Mesothelial cell of epicardium (in vitro differentiated cells): ENCODE measurements around the gene RNH1. TPM values are rescaled to one million over a fixed set of nuclear protein-coding genes. Genes with fewer than 3 reads are reported as not detected.
A peak's percentile ranks its signal among the peaks of the same experiment; 100 is the strongest.
"Not testable (repeated sequence)": the region's sequence is repeated elsewhere in the genome, so short reads cannot be mapped to it uniquely, and the experiment has no call there.

Experiments
- DNase-seq, 2 experiments: peaks; one replicate each; pipeline ENCODE4 v3.0.0; 2021; ENCODE audit warnings: low spot score in 2 of 2; ENCODE audit not compliant: unreplicated experiment in 2 of 2
- H3K27ac Mint-ChIP-seq: 2 replicates; pipeline ENCODE4 v1.8.0; 2021; ENCODE audit warnings: mixed read lengths
- H3K27me3 Mint-ChIP-seq: 2 replicates; pipeline ENCODE4 v1.8.0; 2021; ENCODE audit warnings: low read depth, mixed read lengths
- H3K36me3 Mint-ChIP-seq: 2 replicates; pipeline ENCODE4 v1.8.0; 2021; ENCODE audit warnings: mixed read lengths
- H3K4me1 Mint-ChIP-seq: 2 replicates; pipeline ENCODE4 v1.8.0; 2021; ENCODE audit warnings: mixed read lengths
- H3K4me3 Mint-ChIP-seq: 2 replicates; pipeline ENCODE4 v1.8.0; 2021; ENCODE audit warnings: mild to moderate bottlenecking, moderate library complexity, mixed read lengths
- H3K9me3 Mint-ChIP-seq: 2 replicates; pipeline ENCODE4 v1.8.0; 2021; ENCODE audit warnings: mixed read lengths
- total RNA-seq: library from RNA; stranded (reverse); gene quantifications from 3 replicates; pipeline ENCODE4 v1.2.1, GENCODE V29; 2021
- TF ChIP-seq, protein P1 (sequence below): fragments of 200-600 bp; sonication (generic); IDR thresholded peaks from one replicate; pipeline ENCODE4 v1.5.0; 2021; ENCODE audit warnings: antibody characterized with exemption; ENCODE audit not compliant: unreplicated experiment

The RNH1 gene
- total RNA-seq, 1 donor from 2014 or later: 81.7 TPM

DNA sequence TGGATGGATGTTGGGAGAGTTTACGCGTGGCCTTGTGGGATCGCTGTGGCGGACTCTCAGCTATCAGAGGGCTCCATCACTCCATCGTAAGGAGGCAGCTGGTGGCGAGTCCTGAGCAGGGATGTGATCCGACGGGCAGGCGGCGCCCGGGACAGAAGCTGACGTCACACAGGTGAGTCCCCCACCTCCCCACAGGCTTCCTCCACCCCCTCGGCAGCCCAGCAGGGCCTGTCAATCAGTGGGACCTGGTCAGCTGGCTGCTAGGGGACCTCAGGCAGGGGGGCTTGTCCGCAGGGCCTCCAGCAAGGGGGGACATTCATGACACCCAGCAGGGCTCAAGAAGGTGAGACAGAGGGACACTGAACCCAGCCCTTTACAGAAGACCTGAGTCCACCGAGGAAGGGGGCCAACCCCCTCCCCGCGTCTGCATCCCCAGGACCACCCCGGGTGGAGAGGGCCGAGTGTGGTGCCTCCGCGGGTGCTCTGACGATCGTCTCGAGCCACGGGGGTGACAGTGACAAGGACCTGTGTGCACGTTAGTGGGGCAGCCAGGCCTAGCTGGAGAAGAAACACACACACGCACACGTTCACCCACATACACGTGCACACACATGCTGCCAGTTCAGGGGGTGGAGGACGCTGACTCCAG is 21.2 kb upstream of the RNH1 start:
- Mint-ChIP-seq H3K27me3 (no peaks in the 10 kb centered on the region), H3K27ac (no peak overlapping the region), H3K4me3 (no peak overlapping the region), H3K4me1 (no peaks in the 10 kb centered on the region), H3K9me3 (peaks cover 4% of the 10 kb centered on the region), H3K36me3 (peaks cover 8% of the 10 kb centered on the region)
- DNase-seq: no peak
- TF ChIP-seq, protein P1, sequence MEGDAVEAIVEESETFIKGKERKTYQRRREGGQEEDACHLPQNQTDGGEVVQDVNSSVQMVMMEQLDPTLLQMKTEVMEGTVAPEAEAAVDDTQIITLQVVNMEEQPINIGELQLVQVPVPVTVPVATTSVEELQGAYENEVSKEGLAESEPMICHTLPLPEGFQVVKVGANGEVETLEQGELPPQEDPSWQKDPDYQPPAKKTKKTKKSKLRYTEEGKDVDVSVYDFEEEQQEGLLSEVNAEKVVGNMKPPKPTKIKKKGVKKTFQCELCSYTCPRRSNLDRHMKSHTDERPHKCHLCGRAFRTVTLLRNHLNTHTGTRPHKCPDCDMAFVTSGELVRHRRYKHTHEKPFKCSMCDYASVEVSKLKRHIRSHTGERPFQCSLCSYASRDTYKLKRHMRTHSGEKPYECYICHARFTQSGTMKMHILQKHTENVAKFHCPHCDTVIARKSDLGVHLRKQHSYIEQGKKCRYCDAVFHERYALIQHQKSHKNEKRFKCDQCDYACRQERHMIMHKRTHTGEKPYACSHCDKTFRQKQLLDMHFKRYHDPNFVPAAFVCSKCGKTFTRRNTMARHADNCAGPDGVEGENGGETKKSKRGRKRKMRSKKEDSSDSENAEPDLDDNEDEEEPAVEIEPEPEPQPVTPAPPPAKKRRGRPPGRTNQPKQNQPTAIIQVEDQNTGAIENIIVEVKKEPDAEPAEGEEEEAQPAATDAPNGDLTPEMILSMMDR: no peak

DNA sequence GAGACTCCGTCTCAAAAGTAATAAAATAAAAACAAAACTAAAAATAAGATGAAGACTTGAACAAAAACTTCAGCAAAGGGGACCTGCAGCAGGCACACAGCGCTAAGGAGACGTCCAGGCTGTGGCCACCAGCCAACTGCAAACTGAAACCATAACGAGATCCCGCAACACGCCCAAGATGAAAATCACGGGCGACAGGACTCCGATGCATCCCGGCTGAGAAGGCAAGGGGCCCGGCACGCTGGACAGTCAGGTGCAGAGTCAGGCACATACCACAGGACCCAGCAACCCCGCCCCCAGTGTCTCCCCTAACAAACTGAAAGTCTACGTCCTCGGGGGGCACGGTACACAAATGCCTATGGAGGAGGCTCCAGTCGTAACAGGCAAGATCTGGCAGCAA is 19.1 kb upstream of the RNH1 start:
- no peak for DNase-seq
- H3K4me1 Mint-ChIP-seq: no peaks in the 10 kb centered on the region
- H3K9me3 Mint-ChIP-seq: peaks cover 5% of the 10 kb centered on the region
- no peak overlapping the region for H3K27ac Mint-ChIP-seq
- no peak overlapping the region for H3K4me3 Mint-ChIP-seq
- TF ChIP-seq, protein P1: no peak
- H3K36me3 Mint-ChIP-seq: peaks cover 2% of the 10 kb centered on the region
- no peaks in the 10 kb centered on the region for H3K27me3 Mint-ChIP-seq

DNA sequence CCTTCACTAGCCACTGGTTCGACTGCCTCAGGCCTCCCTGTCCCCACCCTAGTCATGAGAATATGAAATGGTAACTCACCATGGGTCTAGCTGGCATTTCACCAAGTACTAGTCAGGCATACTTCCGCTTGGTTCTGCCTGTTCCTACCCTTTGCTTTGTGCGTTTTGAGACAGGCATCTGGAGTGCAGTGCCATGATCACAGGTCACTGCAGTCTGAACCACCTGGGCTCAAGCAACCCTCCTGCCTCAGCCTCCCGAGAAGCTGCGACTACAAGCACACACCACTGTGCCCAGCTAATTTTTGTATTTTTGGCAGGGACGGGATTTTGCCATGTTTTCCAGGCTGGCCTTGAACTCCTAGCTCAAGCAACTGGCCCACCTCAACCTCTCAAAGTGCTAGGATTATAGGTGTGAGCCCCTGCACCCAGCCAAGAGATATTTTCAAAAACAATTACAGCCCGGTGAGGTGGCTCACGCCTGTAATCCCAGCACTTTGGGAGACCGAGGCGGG is 14.2 kb upstream of the RNH1 start:
- H3K27me3 Mint-ChIP-seq: no peaks in the 10 kb centered on the region

DNA sequence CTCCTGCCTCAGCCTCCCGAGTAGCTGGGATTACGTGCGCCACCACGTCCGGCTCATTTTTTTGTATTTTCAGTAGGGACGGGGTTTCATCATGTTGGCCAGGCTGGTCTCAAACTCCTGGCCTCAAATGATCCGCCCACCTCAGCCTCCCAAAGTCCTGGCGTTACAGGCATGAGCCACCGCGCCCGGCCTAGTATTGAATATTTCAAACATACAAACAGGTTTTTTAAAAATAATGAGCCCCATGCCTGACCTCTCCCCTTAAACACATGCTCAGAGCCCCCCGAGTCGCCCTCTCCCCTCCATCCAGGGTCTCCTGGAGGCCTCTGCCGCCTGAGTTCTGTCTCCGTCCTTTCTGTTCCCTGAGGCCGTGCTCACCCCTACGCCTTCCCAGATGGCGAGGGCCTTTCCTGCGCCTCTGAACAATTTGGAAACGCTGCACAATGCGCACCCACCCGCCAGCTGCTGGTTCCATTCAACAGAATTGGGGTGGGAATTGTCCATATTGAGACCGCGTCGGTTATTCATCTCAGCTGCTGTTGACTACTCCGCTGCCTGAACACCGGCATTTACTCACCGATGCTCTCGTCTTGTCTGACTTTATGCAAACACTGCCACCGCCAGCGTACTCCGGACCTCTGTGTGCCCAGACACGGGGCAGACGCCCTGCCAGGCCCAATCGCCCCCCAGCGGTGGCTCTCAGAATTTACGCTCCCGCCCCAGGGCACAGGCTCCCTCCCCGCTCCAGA is 13.6 kb upstream of the RNH1 start:
- H3K36me3 Mint-ChIP-seq: peaks cover 17% of the 10 kb centered on the region
- no peaks in the 10 kb centered on the region for H3K27me3 Mint-ChIP-seq
- TF ChIP-seq, protein P1: no peak
- peaks cover 23% of the 10 kb centered on the region for H3K9me3 Mint-ChIP-seq
- no peak overlapping the region for H3K4me3 Mint-ChIP-seq
- no peak for DNase-seq
- H3K27ac Mint-ChIP-seq: no peak overlapping the region
- H3K4me1 Mint-ChIP-seq: no peaks in the 10 kb centered on the region

More for the DNA sequence above, 14.2 kb upstream of the RNH1 start:
- Mint-ChIP-seq H3K4me3 (no peak overlapping the region), H3K36me3 (peaks cover 14% of the 10 kb centered on the region), H3K4me1 (no peaks in the 10 kb centered on the region), H3K9me3 (peaks cover 18% of the 10 kb centered on the region), H3K27ac (no peak overlapping the region)
- DNase-seq: no peak
- TF ChIP-seq, protein P1: no peak

DNA sequence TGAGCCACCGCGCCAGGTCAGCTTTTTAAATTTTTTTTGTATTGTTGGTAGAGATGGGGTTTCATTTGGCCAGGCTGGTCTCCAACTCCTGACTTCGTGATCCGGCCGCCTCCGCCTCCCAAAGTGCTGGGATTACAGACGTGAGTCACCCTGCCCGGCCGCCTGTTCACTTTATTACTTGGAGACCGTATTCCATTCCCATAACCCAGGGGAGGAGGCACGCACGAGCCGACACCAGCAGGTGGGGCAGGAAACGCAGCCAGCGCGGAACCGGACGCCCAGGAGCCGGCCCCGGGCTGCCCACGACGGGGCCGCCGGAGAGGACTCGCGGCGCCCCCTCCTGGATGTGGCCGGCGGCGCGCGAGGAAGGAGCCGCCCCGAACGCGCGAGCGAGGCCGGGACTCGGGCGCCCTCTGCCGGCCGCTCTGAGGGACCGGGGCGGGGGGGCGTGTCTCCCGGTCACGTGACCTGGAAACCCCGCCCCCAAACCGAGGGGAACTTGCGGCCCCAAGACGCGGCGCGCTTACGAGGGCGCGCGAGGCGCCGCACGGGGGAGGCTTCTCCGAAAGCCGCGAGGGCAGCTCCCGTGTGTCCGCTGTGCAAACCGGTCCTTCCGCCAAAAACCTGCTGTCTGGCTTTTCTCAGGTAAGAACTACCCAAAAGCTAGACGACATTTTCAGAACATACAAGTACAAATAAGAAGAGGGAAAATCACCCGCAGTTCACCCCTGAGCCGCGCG is 11.6 kb upstream of the RNH1 start:
- H3K36me3 Mint-ChIP-seq: peaks cover 23% of the 10 kb centered on the region
- no peak overlapping the region for H3K27ac Mint-ChIP-seq
- H3K27me3 Mint-ChIP-seq: no peaks in the 10 kb centered on the region
- peak overlapping the region; percentile 26 for H3K4me3 Mint-ChIP-seq
- peak in 1 of 2 experiments; percentile 72 for DNase-seq
- TF ChIP-seq, protein P1: peak; percentile 88
- H3K4me1 Mint-ChIP-seq: no peaks in the 10 kb centered on the region
- peaks cover 19% of the 10 kb centered on the region for H3K9me3 Mint-ChIP-seq

DNA sequence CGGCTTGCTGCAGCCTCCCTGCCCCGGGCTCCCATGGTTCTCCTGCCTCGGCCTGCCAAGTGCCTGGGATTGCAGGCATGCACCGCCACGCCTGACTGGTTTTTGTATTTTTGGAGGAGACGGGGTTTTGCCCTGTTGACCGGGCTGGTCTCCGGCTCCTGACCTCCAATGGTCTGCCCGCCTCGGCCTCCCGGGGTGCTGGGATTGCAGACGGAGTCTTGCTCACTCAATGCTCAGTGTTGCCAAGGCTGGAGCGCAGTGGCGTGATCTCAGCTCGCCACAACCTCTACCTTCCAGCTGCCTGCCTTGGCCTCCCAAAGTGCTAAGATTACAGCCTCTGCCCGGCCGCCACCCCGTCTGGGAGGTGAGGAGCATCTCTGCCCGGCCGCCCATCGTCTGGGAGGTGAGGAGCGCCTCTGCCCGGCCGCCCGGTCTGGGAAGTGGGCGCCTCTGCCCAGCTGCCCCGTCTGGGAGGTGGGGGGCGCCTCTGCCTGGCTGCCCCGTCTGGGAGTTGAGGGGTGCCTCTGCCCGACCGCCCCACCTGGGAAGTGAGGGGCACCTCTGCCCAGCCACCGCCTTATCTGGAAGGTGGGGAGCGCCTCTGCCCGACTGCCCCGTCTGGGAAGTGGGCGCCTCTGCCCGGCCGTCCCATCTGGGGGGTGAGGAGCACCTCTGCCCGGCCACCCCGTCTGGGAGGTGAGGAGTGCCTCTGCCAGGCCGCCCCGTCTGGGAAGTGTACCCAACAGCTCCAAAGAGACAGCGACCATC is 10.1 kb upstream of the RNH1 start:
- DNase-seq, H3K27me3 Mint-ChIP-seq, H3K4me1 Mint-ChIP-seq, H3K4me3 Mint-ChIP-seq, H3K27ac Mint-ChIP-seq: not testable (repeated sequence)
- Mint-ChIP-seq H3K36me3 (peaks cover 31% of the 10 kb centered on the region), H3K9me3 (peaks cover 19% of the 10 kb centered on the region)
